HG02884 (cell line): ENCODE measurements around the gene DLL4.

Experiments used
- ATAC-seq: cut with Tn5 transposase; IDR thresholded peaks from one replicate; pipeline ENCODE4 v1.9.1; 2021; ENCODE audit warnings: mild to moderate bottlenecking, moderate library complexity; ENCODE audit not compliant: unreplicated experiment

Gene DLL4

DNA sequence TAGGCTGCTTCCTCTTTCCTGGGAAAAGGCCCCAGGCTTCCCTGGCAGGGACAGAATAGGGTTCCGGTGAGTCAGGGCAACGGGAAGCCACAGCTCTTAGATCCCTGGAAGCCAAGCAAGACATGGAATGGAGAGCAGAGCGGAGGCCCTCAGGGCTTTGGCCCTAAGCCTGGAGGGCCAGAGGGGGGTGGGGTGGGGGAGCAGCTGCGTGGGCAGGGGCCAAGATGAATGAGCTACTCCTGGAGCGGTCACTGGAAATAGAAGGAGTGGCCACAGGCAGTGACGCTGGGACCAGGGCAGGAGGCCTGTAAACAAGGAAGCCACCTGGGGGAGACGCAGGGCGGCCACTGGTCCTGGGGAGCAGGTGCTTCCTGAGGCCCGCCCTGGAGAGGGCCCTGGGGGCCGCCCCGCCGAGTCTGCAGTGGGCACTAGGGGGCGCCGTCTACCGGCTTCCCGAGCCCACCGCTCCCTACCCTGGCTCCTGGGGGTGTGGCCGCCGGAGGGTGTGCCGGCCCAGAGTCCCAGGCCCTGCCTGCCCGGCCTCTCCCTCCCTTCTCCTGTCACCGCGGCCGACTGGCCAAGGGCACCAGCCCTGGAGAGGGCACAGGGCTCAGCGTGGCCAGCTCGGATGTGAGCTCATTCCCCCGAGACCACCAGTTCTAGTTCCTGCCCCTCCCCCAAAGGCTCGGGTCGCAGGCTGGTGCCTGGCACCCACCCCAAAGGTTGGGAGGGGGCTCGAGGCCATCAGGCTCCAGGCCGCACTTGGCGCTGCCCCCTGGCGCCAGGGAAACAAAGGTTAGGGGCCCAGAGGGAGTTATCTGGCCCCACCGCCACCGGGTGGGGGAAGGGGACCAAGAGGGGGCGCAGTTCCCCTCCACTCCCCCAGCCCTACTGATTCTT, 22.8 kb upstream of the DLL4 start:
- ATAC-seq = peak; percentile 55

DNA sequence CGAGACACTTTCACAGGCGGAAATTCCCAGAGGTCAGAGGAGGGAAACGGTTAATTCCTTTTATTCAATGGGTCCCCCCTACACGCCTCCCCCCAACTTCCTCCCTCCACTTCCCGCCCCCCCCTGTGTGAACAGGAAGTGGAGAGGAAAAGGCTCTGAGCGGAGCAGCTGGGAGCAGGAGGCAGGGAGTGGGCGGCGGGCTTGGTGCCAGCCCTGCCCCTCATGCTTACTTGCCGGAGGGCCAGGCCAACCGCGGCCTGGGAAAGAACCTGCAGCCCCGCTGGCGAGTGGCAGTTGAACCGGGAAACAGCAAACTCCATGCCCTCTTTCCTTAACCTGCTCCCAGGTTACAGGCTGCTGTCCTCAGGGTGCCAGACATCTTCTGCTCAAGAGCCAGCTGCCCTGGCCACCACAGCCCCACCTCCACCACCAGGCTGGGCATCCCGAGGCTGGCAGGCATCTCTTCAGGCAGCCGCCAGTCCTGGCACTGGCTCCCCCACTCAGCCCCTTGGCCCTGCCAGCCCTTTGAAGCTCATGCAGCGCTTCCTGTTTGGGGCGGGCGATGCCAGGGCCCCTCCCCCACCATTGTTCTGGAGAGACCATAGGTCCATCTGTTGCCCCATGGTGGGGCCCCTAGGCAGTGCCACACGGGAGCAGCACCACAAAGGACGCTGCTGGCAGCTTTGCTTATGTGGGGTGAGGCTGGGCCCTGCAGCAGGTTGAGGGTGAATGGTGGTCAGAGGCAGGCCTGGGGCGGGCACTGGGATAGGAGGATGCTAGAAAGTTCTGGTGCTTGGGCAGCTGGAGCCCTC, 21.9 kb upstream of the DLL4 start:
- ATAC-seq = no peak

DNA sequence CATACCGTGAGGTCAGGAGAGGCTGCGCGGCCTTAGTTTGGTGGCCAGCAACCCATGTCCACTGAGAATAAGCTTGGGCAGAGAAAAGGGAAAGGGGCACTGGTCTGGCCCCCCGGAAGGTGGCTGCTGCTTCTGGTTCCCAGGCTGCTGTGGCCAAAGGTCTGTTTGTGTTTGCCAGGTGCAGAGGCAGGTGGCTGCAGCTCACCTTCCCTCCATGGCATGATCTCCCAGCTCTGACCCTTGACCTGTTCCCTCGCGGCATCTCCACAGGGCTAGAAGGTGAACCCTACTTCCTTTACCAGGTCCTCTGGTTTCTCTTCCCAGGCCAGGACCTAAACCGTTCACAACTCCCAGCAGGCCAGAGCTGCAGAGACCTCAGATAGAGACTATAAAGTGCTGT, 21.0 kb upstream of the DLL4 start:
- no peak for ATAC-seq

DNA sequence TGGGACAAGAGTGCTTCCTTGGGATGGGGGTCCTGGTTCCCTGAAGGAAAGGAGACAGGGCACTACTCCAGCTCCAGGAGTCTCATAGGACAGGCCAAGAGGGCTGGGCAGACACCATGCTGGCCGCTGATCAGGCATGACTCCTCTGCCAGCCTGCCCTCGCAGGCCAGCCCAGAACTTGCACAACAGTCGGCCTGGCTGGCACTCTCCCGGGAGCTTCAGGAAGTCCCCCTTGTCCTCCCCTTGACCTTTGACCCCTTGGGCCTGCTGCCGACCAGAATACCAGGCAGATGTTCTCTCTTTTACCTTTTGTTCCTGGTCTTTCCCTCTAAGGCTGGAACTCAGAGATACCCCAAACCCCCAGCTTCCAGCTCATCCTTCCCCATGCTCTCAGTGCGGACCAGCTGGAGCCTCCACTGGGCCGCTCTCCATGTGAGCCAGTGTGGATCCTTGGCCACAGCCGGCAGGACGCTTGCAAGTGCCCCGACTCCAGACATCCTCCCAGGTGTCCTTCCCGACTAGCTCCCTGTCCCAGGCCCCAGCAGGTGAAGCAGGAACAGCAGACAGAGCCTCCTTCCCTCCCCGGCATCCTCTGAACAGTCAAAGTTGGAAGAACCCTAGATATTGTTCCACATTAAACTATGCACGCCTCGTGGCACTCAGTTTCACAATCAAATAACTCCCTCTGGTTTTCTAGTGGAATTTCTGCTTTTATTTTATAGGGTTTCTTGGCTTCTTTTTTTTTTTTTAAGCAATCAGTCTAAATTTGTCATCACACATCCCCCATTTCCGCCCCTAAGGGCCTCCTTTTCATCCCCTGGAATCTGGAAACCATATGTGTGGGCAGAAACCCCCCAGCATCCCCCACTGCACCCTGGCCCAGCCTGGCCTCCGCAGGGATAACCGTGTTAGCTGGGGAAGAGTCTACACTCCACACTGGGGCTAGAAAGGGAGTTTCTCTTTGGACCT, 19.2 kb upstream of the DLL4 start:
- ATAC-seq = no peak

DNA sequence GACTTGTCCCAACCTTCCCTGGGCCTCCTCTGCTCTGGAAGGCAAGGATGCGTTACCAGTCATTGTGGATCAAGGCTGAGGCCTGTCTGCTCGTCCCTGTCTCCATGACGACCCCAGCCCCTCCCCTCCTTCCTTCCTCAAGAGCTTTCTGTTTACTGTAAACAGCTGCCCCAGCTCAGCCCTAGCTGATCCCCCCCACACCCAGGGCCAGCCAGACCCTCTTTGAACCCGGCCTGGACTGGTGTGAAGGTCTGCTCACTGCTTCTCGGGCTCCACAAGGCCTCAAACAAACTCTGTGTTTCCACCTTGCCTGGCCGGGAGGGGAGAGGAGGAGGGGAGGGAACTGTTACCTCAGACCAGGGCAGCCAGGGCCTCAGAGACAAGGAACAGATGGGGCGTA, 18.0 kb upstream of the DLL4 start:
- no peak for ATAC-seq

DNA sequence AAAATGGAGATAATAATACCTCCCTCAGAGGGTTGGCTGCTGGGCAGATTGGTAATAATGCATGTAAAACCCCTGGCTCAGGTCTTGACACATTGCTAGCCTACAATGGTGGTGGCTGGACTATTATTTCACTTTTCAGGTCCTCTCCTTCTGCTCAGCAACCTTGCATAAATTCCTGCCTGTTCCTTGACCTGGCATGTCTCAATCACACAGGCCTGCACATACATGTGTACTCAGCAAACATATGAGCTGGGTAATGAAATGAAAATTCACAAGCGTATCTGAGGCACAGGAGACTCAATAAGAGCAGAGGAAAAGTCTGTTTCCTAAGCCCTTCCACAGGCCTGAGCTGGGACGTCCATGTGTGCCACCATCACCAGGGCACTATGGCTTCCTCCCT, 17.4 kb upstream of the DLL4 start:
- ATAC-seq = no peak

DNA sequence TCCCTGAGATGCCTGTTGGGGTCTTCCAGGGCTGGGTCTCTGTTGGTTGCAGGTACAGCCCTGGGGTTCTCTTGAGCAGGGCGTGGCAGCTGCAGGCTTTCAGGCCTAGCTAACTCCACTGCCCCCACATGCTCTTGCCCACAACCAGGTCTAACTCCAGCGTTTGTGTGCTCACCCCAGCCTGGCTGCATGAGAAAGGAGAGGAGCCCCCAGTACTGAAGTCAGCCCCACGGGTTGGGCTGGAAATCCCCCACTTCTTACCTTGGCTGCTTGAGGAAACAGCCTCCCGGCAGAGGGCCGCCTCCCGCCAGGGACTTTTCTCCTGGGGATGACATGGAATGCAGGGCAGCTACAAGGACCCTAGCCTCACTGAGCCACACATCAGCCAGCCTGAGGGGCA, 16.7 kb upstream of the DLL4 start:
- no peak for ATAC-seq

DNA sequence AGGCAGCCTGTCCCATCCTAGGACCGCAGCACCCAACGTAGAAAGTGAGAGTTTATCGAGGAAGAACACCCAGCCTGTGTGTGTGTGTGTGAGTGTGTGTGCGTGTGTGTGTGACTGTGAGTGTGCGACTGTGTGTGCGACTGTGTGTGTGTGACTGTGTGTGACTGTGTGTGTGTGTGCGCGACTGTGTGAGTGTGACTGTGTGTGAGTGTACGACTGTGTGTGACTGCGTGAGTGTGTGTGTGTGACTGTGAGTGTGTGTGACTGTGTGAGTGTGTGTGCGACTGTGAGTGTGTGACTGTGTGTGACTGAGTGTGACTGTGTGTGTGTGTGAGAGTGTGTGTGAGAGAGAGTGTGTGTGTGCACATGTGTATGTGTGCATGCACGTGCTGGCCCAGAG, 15.1 kb upstream of the DLL4 start:
- ATAC-seq = no peak

DNA sequence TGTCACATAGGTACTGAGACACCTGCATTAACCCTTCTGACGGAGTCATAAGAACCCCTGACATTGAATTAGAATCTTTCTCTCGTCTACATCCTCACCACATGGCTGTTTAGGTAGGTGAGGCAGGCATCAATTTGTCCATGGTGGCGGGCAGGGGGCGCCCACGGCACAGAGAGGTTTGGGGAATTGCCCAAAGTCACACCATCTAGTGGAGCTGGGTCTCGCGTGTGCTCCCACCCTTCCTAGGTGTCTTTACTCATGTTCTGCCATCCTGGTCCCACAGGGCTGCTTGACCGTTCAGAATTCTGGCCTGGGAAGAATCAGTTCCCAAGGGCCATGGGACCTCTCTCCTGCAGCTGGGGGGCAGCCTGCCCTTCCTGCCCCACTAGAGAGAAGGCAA, 14.7 kb upstream of the DLL4 start:
- ATAC-seq = no peak

DNA sequence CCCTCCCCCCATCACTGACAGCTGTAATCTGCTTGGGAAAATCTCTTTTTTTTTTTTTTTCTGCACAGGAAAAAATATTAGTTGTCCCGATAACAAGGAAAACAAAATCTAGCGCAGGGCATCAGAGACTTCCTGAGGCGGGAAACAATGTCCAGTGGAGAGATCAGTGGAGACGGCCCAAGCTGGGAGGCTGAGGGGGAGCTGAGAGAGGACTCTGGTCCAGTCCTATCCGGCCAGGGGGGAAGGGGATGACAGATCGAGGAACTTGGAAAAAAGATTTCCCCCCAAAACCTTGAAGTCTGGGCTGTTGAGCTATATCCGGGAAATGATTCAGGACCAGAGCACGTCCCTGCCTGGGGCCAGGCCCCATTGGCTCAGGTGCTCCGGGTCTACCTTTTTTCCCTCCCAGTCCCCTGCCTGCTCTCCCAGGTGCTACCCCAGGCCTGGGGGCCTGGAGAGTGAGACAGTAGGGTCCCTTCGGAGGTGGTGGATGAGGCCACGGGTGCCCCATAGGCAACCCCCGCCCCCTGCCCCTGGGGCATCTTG, 14.0 kb upstream of the DLL4 start:
- no peak for ATAC-seq

DNA sequence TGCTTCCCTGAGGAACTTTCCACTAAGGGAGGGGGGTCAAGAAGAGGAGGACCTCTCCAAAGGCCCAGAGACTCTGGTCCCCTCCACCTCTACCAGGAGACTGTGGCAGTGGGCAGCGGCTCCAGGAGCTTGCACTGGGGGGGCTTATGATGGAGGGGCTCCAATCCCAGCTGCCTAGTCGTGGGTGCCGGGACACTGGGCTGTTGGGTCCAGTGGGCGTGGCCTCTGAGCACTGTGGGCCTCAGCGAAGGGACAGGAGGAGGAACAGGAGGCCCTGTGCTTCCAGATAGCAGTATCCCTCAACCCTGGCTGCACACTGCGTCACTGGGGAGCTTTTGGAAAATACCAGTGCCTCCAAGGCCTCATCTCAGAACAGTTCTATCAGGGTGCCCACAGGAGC, 13.5 kb upstream of the DLL4 start:
- no peak for ATAC-seq

DNA sequence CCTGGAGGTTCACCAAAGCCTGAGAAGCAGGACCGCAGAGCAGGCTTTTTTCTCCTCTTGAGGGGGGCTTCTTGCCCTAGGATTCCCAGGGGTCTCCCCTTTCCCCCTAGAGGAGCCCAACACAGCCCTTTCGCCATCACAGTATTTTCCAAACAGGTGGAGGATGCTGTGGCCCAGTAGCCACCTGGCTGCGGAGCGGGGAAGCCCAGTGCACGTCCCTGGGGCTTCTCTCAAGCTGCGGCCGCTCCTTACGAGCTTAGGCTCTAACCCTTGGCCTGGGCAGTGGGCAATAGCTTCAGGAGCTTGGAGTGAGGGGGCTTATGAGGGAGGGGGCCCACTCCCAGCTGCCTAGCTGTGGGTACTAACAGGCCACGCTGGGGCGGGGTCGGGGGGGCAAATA, 11.6 kb upstream of the DLL4 start:
- ATAC-seq = no peak

DNA sequence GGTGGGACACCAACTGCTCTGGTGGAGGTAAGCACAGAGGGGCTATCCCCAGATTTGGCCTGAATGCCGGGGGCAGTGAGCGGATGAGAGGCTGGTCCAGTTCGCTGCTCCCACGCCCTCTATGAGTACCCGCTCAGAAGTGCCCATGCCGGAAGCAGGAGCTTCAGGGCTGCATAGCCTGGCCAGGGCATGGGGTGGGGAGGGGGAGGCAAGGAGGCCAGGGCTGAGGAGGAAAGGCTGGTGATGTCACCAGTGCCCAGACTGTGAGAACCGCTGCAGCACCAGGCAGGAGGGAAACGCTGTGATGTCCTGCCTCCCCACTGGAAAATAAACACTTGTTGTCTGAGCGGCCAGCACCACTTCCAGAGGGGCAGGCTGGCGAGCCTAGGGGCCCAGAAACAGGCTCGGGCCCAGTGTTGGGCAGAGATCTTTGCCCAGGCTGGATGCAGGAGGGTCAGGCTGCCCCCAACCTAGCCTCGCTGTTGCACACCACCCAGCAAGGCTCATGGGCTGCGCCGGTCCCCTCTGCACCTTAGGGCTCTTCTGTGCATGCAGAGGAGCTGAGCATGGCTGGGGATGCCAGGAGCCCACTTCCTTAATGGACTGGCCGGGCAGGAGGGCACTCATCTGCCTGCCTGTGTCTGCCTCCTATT, 10.9 kb upstream of the DLL4 start:
- ATAC-seq = no peak

DNA sequence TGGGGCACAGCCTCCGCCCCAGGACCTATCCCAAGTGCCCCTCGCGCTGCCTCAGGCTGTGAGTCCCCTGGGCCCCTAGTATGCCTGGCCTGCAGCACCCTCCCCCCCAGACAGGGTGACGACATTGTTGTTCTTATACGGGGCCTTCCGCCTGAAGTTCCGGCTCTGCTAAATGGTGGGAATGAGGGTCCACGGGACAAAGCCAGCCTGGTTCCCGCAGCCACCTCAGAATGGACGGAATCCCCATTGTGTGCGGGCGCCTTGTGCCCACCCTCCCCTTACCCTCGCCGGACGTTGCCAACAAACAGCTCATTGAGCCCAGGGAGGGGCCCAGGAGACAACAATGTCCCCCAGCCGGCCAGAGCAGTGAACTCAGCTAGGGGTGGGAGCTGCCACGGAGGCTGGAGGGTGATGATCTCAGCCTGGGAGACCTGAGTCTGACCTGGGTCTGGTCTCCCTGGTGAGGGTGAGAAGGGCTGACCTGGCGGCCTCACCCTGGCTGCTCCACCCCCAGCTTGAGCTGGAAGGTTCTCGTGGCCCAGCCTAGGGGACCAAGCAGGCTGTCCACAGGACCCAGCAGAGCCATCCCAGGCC, 10.2 kb upstream of the DLL4 start:
- no peak for ATAC-seq

DNA sequence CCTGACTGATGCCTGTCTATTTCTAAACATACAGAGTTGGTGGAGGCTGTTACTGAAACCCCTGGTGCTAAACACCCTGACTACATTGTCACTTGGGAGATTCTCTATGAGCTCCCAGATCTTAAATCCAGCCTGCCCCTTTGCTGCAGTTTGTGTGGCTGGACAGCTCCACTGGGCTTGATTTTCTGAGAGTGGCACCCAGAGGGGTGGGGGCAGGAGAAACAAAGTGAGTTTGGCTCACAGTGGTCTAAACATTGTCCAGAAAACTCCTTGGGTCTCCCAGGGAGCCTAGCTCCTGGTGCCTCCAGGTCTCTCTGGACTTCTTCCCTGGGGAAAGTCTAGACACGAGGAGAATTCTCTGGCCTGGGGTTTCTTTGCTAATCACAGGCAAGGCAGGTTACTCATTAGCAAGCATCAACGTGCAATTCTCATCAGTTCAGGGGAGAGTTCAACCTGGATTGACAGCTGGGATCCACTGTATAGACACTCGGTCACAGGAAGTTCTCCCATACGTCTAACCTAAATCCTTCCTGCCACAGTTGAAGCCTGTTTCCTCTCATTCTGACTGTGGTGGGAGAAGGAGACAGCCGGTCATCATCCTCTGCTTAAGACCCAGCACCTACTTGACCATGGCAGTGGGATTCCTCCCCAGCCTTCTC, 7.1 kb upstream of the DLL4 start:
- no peak for ATAC-seq

DNA sequence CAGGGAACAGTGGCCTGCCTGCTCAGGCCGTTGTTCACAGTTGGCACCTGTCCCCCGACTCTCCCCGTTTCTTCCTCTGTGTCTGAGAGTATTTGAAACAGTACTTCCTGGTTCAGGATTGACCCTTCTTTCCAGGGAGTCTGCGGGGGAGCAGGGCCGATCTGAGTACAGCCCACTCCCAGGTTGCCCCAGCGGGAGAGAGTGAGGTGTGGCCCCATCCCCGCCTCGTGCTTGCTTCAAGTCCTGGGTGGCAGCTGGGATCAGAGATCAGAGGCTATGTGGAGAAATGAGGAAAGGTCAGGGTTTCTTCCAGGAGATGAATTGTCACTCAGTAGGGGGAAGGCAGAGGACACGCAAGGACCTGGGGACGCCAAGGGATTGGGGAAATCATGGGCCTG, 6.5 kb upstream of the DLL4 start:
- ATAC-seq = no peak

DNA sequence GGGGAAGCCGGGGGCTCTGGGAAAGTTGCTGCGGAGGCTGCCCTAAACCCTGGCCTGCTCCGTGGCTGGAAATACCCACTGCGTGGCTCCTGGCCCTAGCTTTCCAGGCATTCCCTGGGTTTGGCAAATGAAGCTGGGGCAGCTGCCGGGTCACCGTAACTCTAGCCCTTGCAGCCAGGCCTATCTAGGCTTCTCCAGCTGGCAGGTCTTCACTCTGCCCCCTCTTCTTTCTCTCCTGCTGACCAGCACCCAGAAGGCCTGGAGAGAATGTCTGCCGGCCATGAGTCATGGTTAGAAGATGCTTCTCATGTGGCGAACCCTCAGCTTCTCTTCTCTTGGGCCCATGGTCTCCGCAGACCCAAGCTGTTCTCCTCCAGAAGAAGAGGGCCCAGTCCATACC, 5.6 kb upstream of the DLL4 start:
- no peak for ATAC-seq

DNA sequence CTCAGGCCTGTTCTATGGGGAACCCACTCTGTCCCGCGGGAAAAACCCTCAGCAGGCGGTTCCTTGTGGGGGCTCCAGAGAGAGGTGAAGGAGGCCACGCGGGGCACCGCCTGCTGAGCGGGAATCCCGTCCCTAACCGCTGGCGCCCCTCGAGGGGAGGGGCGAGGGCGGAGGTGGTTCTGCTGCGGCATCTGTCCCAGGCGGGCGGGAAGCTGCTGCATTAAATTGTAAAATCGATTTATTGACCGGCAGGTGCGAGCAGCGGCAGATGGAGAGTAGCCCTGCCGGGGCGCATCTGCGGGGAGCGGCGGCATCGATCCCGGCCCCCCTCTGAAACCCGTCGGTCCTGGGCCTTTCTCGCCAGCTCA, 3.7 kb upstream of the DLL4 start:
- ATAC-seq = no peak

DNA sequence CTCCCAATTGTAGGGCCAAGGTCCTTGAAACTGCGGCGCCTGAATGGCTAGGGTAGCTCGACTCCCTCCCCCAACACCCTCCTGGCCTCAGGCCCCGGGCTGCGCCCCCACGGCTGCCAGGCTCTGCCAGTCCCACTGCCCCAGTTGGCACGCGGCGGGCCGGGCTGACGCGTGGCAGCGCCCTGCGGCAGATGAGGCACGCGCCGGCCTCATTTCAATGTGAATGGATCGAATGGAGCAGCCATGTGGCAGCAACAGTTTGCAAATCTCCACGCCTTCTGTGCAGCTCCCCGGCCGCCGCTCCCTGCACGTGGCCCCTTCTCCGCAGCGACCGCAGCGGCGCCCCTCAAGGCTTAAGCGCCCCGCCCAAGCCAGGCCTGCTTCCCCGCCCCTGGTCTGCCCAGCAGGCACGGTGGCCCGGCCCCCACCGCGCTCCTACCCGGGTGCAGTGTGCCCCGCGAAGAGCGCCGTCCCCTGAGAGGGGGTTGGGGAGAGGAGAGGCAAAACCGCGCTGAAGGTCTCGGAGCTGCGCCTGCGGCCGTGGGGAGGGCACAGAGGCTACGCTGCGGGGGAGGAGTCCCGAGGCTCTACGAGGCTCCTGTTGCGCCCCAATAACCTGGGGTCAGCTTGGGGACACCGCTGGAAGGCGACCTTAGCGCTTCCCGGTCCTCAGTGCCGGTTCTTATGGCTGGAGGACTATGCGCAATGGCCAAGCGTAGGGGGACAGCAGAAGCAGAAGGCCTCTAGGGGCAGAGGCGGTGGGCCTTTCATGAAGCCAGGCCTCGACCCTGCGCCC, 3.1 kb upstream of the DLL4 start:
- no peak for ATAC-seq
